Astrocyte (in vitro differentiated cells and primary cell): Measurements from ENCODE around the gene FAM83E.

Experiments
- EZH2 ChIP-seq: IDR thresholded peaks from 2 replicates; pipeline ENCODE4 v1.6.1; 2012; ENCODE audit warnings: mild to moderate bottlenecking, low read length, inconsistent platforms; ENCODE audit not compliant: insufficient read depth
- TF ChIP-seq, protein P1 (sequence below): IDR thresholded peaks from 2 replicates; pipeline ENCODE4 v1.5.1; 2011; ENCODE audit warnings: low read depth, mild to moderate bottlenecking, inconsistent platforms, low read length, moderate library complexity; ENCODE audit not compliant: insufficient read depth

DNA sequence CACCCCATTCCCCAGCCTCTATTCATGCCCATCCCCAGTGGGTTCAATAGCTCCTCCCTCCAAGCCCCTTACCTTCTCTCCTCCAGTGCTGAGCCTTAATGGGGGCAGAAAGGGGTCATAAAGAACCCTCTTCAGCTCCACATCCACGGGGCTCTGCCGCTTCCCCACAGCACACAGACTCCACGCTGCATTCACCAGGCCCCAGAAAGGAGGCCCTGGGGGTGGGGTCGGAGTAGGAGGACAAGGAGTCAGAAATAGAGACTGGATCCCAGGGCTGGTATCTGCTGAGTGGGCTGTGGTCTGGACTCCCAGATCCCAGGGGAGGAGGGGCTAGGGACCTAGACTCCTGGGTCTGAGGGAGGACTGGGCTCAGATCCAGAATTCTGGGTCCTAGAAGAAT is 29.5 kb upstream of the FAM83E start:
- TF ChIP-seq, protein P1, sequence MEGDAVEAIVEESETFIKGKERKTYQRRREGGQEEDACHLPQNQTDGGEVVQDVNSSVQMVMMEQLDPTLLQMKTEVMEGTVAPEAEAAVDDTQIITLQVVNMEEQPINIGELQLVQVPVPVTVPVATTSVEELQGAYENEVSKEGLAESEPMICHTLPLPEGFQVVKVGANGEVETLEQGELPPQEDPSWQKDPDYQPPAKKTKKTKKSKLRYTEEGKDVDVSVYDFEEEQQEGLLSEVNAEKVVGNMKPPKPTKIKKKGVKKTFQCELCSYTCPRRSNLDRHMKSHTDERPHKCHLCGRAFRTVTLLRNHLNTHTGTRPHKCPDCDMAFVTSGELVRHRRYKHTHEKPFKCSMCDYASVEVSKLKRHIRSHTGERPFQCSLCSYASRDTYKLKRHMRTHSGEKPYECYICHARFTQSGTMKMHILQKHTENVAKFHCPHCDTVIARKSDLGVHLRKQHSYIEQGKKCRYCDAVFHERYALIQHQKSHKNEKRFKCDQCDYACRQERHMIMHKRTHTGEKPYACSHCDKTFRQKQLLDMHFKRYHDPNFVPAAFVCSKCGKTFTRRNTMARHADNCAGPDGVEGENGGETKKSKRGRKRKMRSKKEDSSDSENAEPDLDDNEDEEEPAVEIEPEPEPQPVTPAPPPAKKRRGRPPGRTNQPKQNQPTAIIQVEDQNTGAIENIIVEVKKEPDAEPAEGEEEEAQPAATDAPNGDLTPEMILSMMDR, result no peak
- no peak for TF ChIP-seq EZH2
